Stimulated activated memory B cell treated with anti-CD40 and anti-IgM and Interleukin-4, amounts not matched to agents 10 μg/mL and 1 μg/mL and 100 μg/mL, for 72 hours (primary cell): ENCODE results near the gene GEN1.

Experiments used
- ATAC-seq: fragments of 150-1000 bp; cut with Tn5 transposase; 2 replicates; pipeline ENCODE4 v1.10.0; 2021
- H3K27ac Mint-ChIP-seq: one replicate; pipeline ENCODE4 v1.8.0; 2022; ENCODE audit warnings: mild to moderate bottlenecking, mixed read lengths
- H3K27me3 Mint-ChIP-seq: one replicate; pipeline ENCODE4 v1.8.0; 2022; ENCODE audit warnings: mixed read lengths
- H3K36me3 Mint-ChIP-seq: one replicate; pipeline ENCODE4 v1.8.0; 2022; ENCODE audit warnings: mixed read lengths
- H3K4me1 Mint-ChIP-seq: one replicate; pipeline ENCODE4 v1.8.0; 2022; ENCODE audit warnings: mixed read lengths
- H3K4me3 Mint-ChIP-seq: one replicate; pipeline ENCODE4 v1.8.0; 2022; ENCODE audit warnings: mild to moderate bottlenecking, moderate library complexity, mixed read lengths
- H3K9me3 Mint-ChIP-seq: one replicate; pipeline ENCODE4 v1.8.0; 2022; ENCODE audit warnings: mixed read lengths

The GEN1 gene, protein sequence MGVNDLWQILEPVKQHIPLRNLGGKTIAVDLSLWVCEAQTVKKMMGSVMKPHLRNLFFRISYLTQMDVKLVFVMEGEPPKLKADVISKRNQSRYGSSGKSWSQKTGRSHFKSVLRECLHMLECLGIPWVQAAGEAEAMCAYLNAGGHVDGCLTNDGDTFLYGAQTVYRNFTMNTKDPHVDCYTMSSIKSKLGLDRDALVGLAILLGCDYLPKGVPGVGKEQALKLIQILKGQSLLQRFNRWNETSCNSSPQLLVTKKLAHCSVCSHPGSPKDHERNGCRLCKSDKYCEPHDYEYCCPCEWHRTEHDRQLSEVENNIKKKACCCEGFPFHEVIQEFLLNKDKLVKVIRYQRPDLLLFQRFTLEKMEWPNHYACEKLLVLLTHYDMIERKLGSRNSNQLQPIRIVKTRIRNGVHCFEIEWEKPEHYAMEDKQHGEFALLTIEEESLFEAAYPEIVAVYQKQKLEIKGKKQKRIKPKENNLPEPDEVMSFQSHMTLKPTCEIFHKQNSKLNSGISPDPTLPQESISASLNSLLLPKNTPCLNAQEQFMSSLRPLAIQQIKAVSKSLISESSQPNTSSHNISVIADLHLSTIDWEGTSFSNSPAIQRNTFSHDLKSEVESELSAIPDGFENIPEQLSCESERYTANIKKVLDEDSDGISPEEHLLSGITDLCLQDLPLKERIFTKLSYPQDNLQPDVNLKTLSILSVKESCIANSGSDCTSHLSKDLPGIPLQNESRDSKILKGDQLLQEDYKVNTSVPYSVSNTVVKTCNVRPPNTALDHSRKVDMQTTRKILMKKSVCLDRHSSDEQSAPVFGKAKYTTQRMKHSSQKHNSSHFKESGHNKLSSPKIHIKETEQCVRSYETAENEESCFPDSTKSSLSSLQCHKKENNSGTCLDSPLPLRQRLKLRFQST

DNA sequence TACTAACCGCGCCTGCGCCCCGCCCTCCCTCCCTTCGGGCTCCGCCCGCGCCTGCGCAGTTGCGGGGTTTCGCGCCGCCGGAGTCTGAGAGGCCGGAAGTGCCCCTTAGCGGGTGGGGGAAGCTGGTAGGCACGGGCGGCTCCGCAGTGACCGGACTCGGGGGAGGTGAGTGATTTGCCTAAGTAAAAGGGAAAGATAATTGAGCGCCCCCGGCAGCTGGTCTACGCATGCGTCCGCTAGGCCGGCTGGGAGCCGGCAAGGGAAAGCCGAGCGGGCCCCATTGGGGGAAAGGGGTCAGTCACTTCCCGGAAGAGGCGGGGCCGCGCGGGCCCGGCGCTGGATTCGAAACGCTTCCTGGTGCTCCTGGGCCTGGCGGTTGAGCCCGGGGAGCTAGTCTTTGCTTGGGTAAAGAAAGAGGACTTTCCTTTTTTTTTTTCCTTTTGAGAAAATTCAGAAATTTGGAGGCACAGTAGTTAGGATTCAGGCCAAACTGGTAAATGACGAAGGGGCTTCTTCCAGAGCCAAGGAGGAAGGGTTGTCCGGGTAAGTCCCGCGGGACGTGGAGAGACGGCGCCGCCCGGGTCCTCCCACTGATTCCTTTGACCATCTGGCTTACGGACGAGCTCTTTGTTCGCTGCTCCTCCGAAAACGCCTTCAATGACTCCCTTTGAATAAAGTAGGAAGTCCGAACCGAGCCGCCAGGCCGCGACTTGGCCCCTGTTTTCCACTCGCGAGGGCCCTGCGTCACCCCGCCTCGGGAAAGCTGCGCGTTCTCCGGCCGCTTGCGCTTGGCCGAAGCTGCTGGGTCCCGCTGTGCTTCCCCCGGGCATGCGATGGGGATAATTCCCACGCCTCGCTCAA lies at the start of gene GEN1, which contains the start of gene SMC6:
Gene GEN1 (plus strand): TSS at position 336 of the 861 bp plus-strand sequence. CDS start 5,806 bp downstream, outside the sequence.
Gene SMC6 (minus strand): TSS at position 8 of the 861 bp plus-strand sequence. CDS start 7,864 bp downstream, outside the sequence.
- no peaks in the 10 kb centered on the region for H3K27me3 Mint-ChIP-seq
- H3K4me1 Mint-ChIP-seq, result peaks cover 54% of the 10 kb centered on the region
- peak; percentile 94 for ATAC-seq
- H3K36me3 Mint-ChIP-seq, result no peaks in the 10 kb centered on the region
- peak within 1 kb of the TSS; percentile 98 for H3K27ac Mint-ChIP-seq
- H3K9me3 Mint-ChIP-seq, result no peaks in the 10 kb centered on the region
- peak within 1 kb of the TSS; percentile 99 for H3K4me3 Mint-ChIP-seq

DNA sequence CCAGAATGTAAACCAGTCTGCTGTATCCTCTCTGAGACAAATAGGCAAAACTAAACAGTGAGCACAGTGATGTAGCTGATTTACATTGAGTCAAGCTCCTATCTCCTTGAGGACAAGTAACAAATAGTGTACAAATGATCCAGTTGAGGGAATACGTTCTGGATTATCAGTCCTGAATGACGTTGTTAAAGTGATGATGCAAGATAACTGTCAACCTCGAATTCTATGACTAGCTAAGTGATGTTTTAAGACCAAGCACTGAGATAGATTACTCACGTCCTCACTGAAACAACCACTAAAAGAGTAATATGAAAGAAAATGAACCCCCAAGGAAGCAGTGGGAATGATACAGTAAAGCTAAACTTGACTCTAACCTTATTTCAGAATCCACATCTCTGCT lies 47.1 kb upstream of the GEN1 start:
- no peak overlapping the region for H3K4me3 Mint-ChIP-seq
- H3K36me3 Mint-ChIP-seq, result peaks cover 40% of the 10 kb centered on the region
- H3K27ac Mint-ChIP-seq, result peak overlapping the region; percentile 64

DNA sequence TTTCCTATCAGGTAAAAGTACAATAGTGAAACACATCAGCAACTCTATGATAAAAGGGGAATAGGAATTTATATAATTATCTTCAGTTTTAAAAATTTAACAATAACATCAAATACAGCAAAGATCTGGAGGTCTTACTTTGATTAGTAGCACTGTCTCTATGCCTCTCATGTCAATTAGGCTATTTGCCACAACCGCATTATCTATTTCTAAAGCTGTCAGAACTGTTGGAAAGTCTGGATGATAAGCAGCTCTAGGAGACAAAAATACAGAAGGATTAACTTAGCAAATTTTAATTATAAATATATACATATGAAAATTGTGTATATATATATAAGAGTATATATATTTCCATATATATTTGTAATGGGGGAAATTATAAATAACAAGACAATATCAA lies 45.4 kb upstream of the GEN1 start:
- H3K36me3 Mint-ChIP-seq, result peaks cover 38% of the 10 kb centered on the region
- no peaks in the 10 kb centered on the region for H3K4me1 Mint-ChIP-seq
- no peak overlapping the region for H3K27ac Mint-ChIP-seq
- no peaks in the 10 kb centered on the region for H3K9me3 Mint-ChIP-seq
- ATAC-seq, result no peak
- no peak overlapping the region for H3K4me3 Mint-ChIP-seq
- H3K27me3 Mint-ChIP-seq, result no peaks in the 10 kb centered on the region

More for the DNA sequence above, 47.1 kb upstream of the GEN1 start:
- ATAC-seq, result no peak
- Mint-ChIP-seq H3K27me3 (no peaks in the 10 kb centered on the region), H3K4me1 (no peaks in the 10 kb centered on the region), H3K9me3 (no peaks in the 10 kb centered on the region)

DNA sequence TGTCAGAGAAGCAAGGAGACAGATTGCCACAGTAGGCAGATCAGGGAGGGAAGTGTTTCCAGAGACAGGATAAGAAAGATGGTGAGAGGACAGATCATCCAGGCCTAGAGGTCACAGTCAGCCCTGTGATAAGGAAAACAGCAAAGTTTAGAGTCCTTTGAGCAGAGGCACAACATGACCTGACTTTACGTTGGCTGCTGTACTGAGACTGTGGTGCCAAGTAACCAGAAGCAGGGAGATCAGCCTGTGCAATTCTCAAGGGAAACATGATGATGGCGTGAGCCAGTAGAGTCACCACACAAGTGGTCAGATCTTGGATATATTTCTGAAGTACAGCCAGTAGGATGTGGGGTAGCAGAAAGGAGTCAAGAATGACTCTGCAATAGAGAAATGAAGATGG lies 44.0 kb upstream of the GEN1 start:
- ATAC-seq, result no peak
- Mint-ChIP-seq H3K4me3 (no peak overlapping the region), H3K27ac (no peak overlapping the region), H3K36me3 (peaks cover 40% of the 10 kb centered on the region), H3K9me3 (no peaks in the 10 kb centered on the region), H3K4me1 (no peaks in the 10 kb centered on the region), H3K27me3 (no peaks in the 10 kb centered on the region)

DNA sequence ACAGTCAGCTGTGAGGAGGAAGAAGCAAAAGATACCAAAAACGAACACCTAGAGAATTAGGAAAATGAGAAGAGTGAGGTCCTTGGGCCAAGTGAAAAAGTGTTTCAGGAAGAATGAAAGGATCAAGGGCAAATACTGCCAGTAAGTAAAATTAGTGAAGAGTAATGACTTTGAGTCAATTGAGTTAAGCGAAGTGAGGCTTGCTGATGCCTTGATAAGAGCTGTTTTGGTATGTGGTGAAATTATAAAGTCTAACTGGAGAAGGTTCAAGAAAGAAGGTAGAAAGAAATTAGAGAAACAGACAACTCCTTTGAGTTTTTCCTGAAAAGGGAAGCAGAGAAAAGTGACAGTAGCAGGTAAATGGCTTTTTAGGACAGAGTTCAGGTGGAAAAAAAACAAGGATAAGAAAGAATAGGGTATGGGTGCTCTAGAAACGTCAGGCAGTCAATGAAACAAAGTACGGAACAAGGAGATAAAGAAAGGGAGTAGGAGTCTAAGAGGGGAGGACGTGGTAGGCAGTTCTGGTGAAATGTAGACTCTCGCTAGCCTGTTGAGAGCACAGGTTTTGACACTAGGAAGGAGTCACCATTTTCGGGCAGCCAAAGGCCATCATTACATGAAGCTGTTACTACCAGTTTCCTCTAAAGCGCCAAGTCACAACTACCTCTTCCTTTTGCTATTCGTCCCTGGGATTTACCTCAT lies 43.2 kb upstream of the GEN1 start:
- no peaks in the 10 kb centered on the region for H3K9me3 Mint-ChIP-seq
- no peak overlapping the region for H3K27ac Mint-ChIP-seq
- peaks cover 40% of the 10 kb centered on the region for H3K36me3 Mint-ChIP-seq
- no peaks in the 10 kb centered on the region for H3K27me3 Mint-ChIP-seq
- H3K4me3 Mint-ChIP-seq, result no peak overlapping the region
- no peaks in the 10 kb centered on the region for H3K4me1 Mint-ChIP-seq
- no peak for ATAC-seq

DNA sequence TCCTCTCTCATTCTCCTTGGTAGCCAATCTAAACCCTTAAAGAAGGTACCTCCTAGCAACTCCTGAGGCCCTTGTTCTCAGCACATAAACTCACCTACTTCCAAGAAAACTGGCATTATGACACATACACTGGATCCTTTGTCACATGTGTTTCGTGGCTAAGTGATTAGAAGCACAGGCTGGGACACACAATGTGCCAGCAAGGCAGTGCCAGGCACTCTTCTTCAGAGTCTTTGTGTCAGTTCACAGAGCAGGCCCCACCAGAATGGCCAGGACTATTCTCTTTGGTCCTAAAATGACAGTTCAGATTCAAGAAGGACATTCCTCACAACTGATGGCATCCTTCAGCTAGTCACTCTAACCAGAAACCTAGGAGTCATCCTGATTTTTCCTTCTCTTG lies 40.6 kb upstream of the GEN1 start:
- H3K36me3 Mint-ChIP-seq, result peaks cover 33% of the 10 kb centered on the region
- H3K27me3 Mint-ChIP-seq, result no peaks in the 10 kb centered on the region
- H3K9me3 Mint-ChIP-seq, result no peaks in the 10 kb centered on the region
- ATAC-seq, result no peak
- H3K4me3 Mint-ChIP-seq, result no peak overlapping the region
- no peaks in the 10 kb centered on the region for H3K4me1 Mint-ChIP-seq
- peak overlapping the region; percentile 4 for H3K27ac Mint-ChIP-seq

DNA sequence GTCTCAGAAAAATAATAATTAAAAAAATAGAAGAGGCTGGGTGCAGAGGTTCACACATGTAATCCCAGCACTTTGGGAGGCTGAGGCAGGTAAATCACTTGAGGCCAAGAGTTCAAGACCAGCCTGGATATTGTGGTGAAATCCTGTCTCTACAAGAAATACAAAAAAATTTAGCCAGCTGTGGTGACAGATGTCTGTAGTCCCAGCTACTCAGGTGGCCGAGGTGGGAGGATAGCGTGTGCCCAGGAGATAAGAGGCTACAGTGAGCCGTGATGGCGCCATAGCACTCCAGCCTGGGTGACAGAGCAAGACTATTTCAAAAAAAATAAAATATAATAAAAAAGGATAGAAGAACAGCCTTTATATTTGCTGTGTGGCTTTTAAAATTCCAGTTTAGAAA lies 36.3 kb upstream of the GEN1 start:
- H3K4me1 Mint-ChIP-seq, result no peaks in the 10 kb centered on the region
- H3K27ac Mint-ChIP-seq, result no peak overlapping the region
- peaks cover 54% of the 10 kb centered on the region for H3K36me3 Mint-ChIP-seq
- no peak overlapping the region for H3K4me3 Mint-ChIP-seq
- ATAC-seq, result no peak
- no peaks in the 10 kb centered on the region for H3K9me3 Mint-ChIP-seq
- H3K27me3 Mint-ChIP-seq, result no peaks in the 10 kb centered on the region

DNA sequence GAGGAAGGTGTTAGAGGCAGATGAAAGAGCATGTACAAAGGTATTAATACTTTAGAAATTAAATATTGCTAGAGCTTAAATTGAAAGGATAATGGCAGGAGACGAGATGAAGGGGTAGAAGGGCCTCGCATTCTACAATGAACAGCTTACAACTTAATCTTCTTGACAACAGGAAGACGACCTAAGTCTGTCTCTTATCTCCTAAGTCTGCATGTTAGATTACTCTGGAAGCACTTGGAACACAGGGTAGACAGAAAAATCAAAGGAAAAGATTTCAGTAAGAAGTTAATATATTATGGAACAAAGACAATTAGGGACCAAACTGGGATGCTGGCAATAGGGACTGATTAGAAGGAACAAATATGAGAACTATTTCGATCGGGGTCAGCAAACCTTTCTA lies 35.2 kb upstream of the GEN1 start:
- Mint-ChIP-seq H3K4me3 (no peak overlapping the region), H3K9me3 (no peaks in the 10 kb centered on the region), H3K27ac (no peak overlapping the region), H3K36me3 (peaks cover 44% of the 10 kb centered on the region), H3K4me1 (no peaks in the 10 kb centered on the region), H3K27me3 (no peaks in the 10 kb centered on the region)
- ATAC-seq, result no peak

DNA sequence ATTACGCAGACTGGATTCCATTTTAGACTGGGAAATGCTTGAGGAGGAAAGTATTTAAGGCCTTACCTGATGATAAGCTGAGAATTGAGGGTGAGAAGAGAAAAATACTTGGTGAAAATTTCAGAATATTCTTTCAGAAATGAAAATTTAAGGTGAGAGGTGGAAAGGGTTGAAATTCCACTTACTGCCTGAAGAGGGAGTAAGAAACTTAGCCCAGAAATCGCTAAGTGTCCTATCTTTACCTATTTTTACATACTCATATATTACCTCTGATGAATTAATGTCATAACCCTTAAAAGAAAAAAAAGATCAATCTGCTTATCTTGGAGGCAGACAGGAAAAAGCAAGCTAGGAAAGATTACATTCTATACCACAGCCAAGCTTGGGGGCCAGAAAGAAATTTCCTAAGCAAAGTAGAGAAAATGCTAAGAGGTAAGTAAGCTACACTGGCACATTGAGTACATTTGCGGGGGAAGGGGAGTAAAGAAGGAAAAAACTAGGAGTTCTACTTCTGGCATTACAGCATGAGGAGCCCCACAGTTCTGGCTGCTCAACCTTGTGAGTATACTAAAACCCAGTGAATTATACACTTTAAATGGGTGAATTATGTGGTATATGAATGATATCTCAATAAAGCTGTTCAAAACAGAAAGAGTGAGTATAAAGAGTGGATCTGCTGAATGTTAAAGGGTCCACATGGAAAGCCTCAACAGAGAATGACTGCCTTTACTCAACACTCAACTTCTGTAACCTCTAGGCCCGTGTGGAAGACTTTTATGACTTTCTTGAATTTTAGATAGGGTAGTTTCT lies 34.2 kb upstream of the GEN1 start:
- H3K27me3 Mint-ChIP-seq, result no peaks in the 10 kb centered on the region
- no peaks in the 10 kb centered on the region for H3K4me1 Mint-ChIP-seq
- H3K36me3 Mint-ChIP-seq, result peaks cover 33% of the 10 kb centered on the region
- no peak overlapping the region for H3K4me3 Mint-ChIP-seq
- no peaks in the 10 kb centered on the region for H3K9me3 Mint-ChIP-seq
- no peak for ATAC-seq
- H3K27ac Mint-ChIP-seq, result no peak overlapping the region

DNA sequence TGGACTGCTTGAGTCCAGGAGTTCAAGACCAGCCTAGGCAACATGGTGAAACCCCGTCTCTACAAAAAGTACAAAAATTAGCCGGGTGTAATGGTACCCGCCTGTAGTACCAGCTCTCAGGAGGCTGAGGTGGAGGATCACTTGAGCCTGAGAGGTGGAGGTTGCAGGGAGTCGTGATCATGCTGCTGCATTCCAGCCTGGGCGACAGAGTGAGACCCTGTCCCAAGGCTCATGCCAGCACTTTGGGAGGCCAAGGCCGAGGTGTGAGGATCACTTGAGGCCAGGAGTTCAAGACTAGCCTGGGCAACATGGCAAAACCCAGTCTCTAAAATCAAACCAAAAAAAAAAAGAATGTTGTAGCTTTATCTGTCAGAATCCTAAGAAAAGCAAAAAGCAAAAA lies 25.7 kb upstream of the GEN1 start:
- no peak for ATAC-seq
- peaks cover 22% of the 10 kb centered on the region for H3K36me3 Mint-ChIP-seq
- no peaks in the 10 kb centered on the region for H3K4me1 Mint-ChIP-seq
- H3K9me3 Mint-ChIP-seq, result no peaks in the 10 kb centered on the region
- H3K27me3 Mint-ChIP-seq, result no peaks in the 10 kb centered on the region
- peak overlapping the region; percentile 61 for H3K27ac Mint-ChIP-seq
- no peak overlapping the region for H3K4me3 Mint-ChIP-seq

DNA sequence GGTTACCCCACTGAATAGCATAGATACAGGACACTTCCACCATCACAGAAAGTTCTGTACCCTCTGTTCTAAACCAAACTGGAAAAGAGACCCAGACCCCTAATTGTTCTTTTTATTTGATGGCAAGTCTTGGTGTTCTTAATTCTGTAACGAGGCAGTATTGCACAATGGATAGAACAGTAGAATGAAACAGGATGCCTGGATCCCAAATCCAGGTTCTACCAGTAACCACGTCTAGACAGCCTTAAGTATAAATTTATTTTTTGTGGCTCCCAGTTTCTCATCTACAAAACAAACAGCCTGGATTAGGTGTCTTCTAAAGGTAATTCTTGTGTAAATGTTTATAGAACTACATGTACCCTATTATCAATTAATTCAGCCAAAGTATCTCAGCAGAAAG lies 24.1 kb upstream of the GEN1 start:
- Mint-ChIP-seq H3K4me3 (no peak overlapping the region), H3K9me3 (no peaks in the 10 kb centered on the region), H3K27me3 (no peaks in the 10 kb centered on the region), H3K27ac (no peak overlapping the region), H3K4me1 (peaks cover 6% of the 10 kb centered on the region), H3K36me3 (peaks cover 30% of the 10 kb centered on the region)
- no peak for ATAC-seq

DNA sequence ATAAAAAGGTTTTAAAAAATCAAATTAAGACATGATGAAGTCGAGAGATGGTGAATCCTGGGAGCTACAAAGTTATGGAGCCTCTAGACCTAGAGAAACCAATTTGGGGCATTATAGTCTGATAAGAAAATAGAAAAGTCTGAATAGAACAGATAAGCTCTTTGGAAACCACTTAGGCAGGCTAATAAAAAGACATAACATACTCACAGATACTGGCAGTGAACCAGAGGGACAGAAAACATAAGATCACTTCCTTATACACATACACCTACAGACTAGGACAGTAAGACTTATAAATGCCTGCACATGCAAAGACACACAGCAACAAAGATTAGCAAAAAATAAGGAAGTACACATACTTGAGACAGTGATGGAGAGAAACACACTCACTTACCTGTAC lies 20.3 kb upstream of the GEN1 start:
- H3K36me3 Mint-ChIP-seq, result peaks cover 49% of the 10 kb centered on the region
- ATAC-seq, result peak; percentile 45
- H3K9me3 Mint-ChIP-seq, result no peaks in the 10 kb centered on the region
- H3K27me3 Mint-ChIP-seq, result no peaks in the 10 kb centered on the region
- H3K4me1 Mint-ChIP-seq, result peaks cover 6% of the 10 kb centered on the region
- H3K4me3 Mint-ChIP-seq, result no peak overlapping the region
- no peak overlapping the region for H3K27ac Mint-ChIP-seq

DNA sequence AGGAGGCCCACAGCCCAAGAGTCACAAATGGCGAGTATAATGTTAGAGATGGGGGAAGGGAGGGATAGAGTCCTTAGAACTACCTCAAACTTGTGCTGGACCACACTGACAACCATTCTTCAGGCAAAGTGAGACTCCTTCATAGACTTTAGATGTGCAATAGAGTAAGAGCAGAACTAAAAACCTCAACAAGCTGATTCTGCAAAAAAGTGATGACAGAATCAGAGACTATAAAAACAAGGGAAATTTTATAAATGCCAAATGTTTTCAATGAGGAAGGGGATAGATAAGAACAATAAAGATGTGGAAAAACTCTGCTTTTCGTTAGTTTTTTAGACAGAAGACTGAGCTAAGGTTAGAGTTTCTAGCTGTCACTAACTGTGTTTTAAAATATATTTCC lies 18.1 kb upstream of the GEN1 start:
- Mint-ChIP-seq H3K36me3 (peaks cover 60% of the 10 kb centered on the region), H3K4me1 (peaks cover 17% of the 10 kb centered on the region), H3K27me3 (no peaks in the 10 kb centered on the region), H3K4me3 (no peak overlapping the region), H3K27ac (peak overlapping the region; percentile 30), H3K9me3 (no peaks in the 10 kb centered on the region)
- ATAC-seq, result no peak

DNA sequence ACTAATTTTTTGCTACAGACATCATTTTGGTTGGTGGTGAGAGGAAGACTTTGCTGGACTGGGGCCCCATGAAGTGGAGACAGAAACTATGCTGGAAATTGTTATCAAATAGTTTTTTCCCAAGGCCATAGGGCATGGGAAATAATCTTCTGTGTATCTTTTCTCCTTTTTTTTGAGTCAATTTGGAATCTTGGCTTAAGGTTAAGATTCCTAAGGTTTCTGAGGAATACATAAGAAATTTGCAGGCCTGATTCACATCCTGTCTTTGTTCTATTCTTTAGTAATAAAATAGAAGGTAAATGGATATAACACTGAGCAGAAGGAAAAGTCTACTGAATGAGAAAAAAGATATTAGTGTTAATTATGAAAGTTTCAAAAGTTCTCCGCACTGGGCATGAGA lies 16.9 kb upstream of the GEN1 start:
- Mint-ChIP-seq H3K9me3 (no peaks in the 10 kb centered on the region), H3K4me3 (no peak overlapping the region), H3K27me3 (no peaks in the 10 kb centered on the region), H3K27ac (peak overlapping the region; percentile 7), H3K4me1 (peaks cover 21% of the 10 kb centered on the region), H3K36me3 (peaks cover 53% of the 10 kb centered on the region)
- ATAC-seq, result no peak
